ENCODE results near the gene SLC44A1.

The SLC44A1 gene

DNA sequence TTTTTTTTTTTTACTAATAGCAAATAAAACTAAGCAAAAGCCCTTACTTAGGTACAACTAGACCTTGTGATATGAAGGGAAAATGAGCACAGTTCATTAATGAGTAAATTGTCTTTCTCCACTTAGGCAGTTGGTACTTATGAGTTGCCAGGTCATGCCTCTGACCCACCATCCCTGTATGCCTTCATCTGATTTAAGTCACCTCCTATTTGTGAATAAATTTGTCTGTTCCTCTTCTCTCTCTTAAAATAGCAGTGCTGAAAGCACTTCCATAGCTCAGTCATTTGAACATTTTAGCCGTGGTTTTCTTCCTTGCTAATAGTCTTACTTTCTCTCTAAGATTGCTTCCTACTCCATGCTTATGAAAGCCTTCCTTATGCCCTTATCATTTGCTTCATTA, 61.4 kb downstream of the SLC44A1 start:
- Histone ChIP-seq H4K20me1 (no peaks in the 10 kb centered on the region), H3K36me3 (peaks cover 17% of the 10 kb centered on the region), H3K4me1 (peaks cover 43% of the 10 kb centered on the region), H3K4me2 (peak overlapping the region; percentile 49), H3K27ac (no peak overlapping the region), H3K9ac (no peak overlapping the region), H3K4me3 (no peak overlapping the region), H3K27me3 (no peaks in the 10 kb centered on the region), H3K9me3 (no peaks in the 10 kb centered on the region)
- TF ChIP-seq Cebpa-rat (IDR thresholded peaks at IDR 0.05): no peak

DNA sequence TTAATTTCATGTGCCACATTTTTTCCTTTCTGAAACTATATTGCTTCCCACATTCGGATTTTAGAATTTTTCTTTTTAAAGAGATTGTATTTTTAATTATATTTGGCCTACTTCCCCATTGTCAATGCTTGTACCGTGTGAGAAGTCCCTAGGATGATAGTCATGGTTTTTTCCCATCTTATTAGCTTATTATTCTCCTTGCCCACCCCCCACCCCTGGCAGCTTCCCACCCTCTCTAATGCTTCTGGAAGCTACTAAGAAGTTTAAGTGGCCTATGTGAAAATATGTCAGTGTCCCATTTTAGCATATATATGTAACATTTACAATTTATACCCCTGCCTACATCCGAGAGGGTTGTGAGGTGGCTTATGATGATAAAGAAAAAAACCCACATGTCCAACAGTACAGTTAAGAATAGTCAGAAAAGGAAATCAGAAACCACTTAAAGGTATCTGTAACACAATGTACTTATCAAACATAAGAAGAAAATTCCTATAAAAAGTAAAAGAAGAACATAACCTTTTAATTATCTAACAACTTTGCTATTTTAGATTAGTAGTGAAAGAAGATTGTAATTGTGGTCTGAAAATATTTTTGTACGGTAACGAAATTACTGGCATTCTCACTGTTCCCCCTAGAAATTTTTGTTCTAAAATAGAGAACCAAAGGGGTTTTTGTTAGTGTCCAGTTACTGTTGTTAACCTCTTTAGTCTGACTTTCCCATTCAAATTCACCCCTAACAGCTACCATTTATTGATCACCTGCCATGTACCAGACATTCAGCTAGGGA, 62.1 kb downstream of the SLC44A1 start:
- Histone ChIP-seq H3K27me3 (no peaks in the 10 kb centered on the region), H3K4me2 (peak overlapping the region; percentile 49), H3K27ac (no peak overlapping the region), H3K9me3 (no peaks in the 10 kb centered on the region), H3K4me1 (peaks cover 43% of the 10 kb centered on the region), H3K4me3 (no peak overlapping the region), H3K9ac (no peak overlapping the region), H4K20me1 (no peaks in the 10 kb centered on the region), H3K36me3 (peaks cover 15% of the 10 kb centered on the region; the same call in 1 of the 2 replicates)
- no peak for TF ChIP-seq Cebpa-rat (IDR thresholded peaks at IDR 0.05)

- H3K27ac ChIP-seq: no peak overlapping the region
- no peak overlapping the region for H3K9ac ChIP-seq
- H3K27me3 ChIP-seq: no peaks in the 10 kb centered on the region
- H3K9me3 ChIP-seq: no peaks in the 10 kb centered on the region
- H3K4me3 ChIP-seq: no peak overlapping the region
- peaks cover 43% of the 10 kb centered on the region for H3K4me1 ChIP-seq
- TF ChIP-seq Cebpa-rat (IDR thresholded peaks at IDR 0.05): no peak
- peak overlapping the region; percentile 64; the same call in 1 of the 2 replicates for H3K4me2 ChIP-seq
- H4K20me1 ChIP-seq: no peaks in the 10 kb centered on the region
- H3K36me3 ChIP-seq: 0 out of 2 replicates have a peak, but pooled peaks cover 11% of the 10 kb centered on the region
These were observed 63.2 kb downstream of the SLC44A1 start for GRCh38 chr9:105307591-105308130.

DNA sequence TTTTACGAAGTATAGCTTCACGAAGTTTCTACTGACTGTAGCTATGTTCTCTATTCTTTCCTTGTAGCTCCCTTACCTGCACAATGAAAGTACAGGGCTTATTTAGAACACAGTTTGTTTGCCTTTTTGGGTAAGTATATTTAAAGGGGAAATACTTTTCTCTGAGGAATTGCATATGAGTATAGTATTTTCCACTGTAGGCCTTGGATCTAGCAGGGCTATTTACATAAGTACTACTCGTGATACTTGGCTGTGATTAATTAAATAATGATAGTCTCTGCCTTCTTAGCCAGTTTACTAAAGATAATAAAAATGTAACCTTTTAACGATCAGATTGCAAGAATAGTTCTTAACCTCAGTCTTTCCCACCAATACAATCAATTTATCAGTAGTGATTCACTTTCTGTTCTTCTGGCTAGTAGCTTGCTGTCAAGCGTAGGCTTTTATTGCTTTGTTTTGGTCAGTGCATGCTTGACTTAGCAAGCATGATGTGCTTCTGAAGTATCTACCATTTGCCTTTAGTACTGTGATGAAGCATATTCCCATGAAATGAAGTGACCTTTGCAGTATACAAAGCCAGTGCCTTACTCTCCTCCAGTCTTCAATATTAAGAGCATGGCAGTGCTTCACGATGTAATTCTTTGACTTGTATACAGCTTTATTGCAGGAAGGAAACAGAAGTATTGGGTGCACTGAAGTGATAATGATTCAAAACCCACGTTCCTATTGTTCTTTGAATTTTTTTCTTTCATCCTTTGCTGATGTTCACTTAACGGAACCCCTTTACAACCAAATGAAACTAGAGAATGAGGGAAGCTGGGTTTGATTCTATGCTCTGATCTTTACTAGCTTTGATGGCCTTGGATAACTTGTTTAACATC, 64.2 kb downstream of the SLC44A1 start:
- Histone ChIP-seq H3K36me3 (0 out of 2 replicates have a peak, but pooled peaks cover 5% of the 10 kb centered on the region), H3K4me1 (peaks cover 43% of the 10 kb centered on the region), H3K27me3 (no peaks in the 10 kb centered on the region), H3K4me2 (peak overlapping the region; percentile 64), H4K20me1 (no peaks in the 10 kb centered on the region), H3K4me3 (no peak overlapping the region), H3K9ac (no peak overlapping the region), H3K9me3 (no peaks in the 10 kb centered on the region), H3K27ac (no peak overlapping the region)
- no peak for TF ChIP-seq Cebpa-rat (IDR thresholded peaks at IDR 0.05)

DNA sequence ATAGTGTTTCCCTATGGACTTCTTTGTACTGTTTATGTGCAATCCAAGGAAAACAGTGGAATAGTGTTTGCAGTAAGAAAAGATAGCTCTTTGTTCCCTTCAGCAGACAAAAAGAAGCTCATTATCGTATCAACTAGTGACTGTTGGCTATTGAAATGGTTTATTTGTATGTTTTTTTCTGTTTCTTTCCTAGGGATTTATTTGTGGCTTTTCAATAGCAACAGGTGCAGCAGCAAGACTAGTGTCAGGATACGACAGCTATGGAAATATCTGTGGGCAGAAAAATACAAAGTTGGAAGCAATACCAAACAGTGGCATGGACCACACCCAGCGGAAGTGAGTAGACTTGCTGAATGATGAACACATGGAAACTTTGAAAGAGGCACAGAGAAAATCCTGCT, 65.1 kb downstream of the SLC44A1 start:
- Histone ChIP-seq H3K36me3 (0 out of 2 replicates have a peak, but pooled peaks cover 4% of the 10 kb centered on the region), H3K4me2 (peak overlapping the region; percentile 64), H3K27me3 (no peaks in the 10 kb centered on the region), H4K20me1 (no peaks in the 10 kb centered on the region), H3K9me3 (no peaks in the 10 kb centered on the region), H3K4me1 (peaks cover 43% of the 10 kb centered on the region), H3K9ac (no peak overlapping the region), H3K4me3 (no peak overlapping the region), H3K27ac (no peak overlapping the region)
- no peak for TF ChIP-seq Cebpa-rat (IDR thresholded peaks at IDR 0.05)

GRCh38 chr9:105311306-105311705, 66.9 kb downstream of the SLC44A1 start:
- Histone ChIP-seq H3K4me3 (no peak overlapping the region), H3K9me3 (no peaks in the 10 kb centered on the region), H3K4me2 (no peak overlapping the region), H3K27me3 (no peaks in the 10 kb centered on the region), H3K4me1 (peaks cover 33% of the 10 kb centered on the region), H3K9ac (no peak overlapping the region), H3K27ac (no peak overlapping the region), H4K20me1 (no peaks in the 10 kb centered on the region), H3K36me3 (0 out of 2 replicates have a peak, but pooled peaks cover 4% of the 10 kb centered on the region)
- TF ChIP-seq Cebpa-rat (IDR thresholded peaks at IDR 0.05): no peak

GRCh38 chr9:105313238-105313637, 68.8 kb downstream of the SLC44A1 start:
- Histone ChIP-seq H3K36me3 (0 out of 2 replicates have a peak, but pooled peaks cover 4% of the 10 kb centered on the region), H3K4me3 (no peak overlapping the region), H3K9me3 (no peaks in the 10 kb centered on the region), H3K9ac (no peak overlapping the region), H3K4me2 (no peak overlapping the region), H4K20me1 (no peaks in the 10 kb centered on the region), H3K4me1 (peaks cover 16% of the 10 kb centered on the region), H3K27me3 (no peaks in the 10 kb centered on the region), H3K27ac (no peak overlapping the region)
- TF ChIP-seq Cebpa-rat (IDR thresholded peaks at IDR 0.05): no peak

DNA sequence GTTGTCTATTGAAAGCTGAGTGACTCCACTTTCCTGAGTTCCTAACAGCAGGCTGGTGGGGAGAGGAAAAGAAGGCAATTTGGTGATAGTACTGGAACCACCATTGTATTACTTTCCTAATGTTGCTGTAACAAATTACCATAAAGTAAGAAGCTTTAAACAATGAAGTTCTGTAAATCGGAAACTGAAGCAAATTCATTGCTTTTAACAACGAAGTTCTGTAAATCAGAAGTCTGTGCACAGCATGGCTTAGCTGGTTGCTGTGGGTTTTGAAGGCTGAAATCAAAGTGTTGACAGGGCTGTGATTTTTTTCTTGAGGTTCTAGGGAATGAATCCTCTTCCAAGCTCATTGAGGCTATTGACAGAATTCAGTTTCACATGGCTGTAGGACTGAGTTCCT, 72.3 kb downstream of the SLC44A1 start:
- no peaks in the 10 kb centered on the region for H4K20me1 ChIP-seq
- 0 out of 2 replicates have a peak, but pooled peaks cover 4% of the 10 kb centered on the region for H3K36me3 ChIP-seq
- no peaks in the 10 kb centered on the region for H3K9me3 ChIP-seq
- no peak overlapping the region for H3K9ac ChIP-seq
- H3K4me2 ChIP-seq: no peak overlapping the region
- peaks cover 15% of the 10 kb centered on the region for H3K4me1 ChIP-seq
- H3K27me3 ChIP-seq: no peaks in the 10 kb centered on the region
- H3K4me3 ChIP-seq: no peak overlapping the region
- no peak overlapping the region for H3K27ac ChIP-seq
- no peak for TF ChIP-seq Cebpa-rat (IDR thresholded peaks at IDR 0.05)

- Histone ChIP-seq H3K4me3 (no peak overlapping the region), H3K9me3 (no peaks in the 10 kb centered on the region), H3K36me3 (0 out of 2 replicates have a peak, but pooled peaks cover under 1% of the 10 kb centered on the region), H3K9ac (no peak overlapping the region), H3K27me3 (no peaks in the 10 kb centered on the region), H3K4me1 (peaks cover 15% of the 10 kb centered on the region), H4K20me1 (no peaks in the 10 kb centered on the region), H3K4me2 (peak overlapping the region; percentile 71), H3K27ac (no peak overlapping the region)
- TF ChIP-seq Cebpa-rat (IDR thresholded peaks at IDR 0.05): no peak
These were observed 74.3 kb downstream of the SLC44A1 start for GRCh38 chr9:105318729-105319191.
